LoVo (cell line): Measurements from ENCODE around the gene GNAZ.

Experiments used
- DNase-seq: peaks from one replicate; pipeline ENCODE4 v3.0.0-alpha.2; 2016; ENCODE audit warnings: low spot score

Gene GNAZ

DNA sequence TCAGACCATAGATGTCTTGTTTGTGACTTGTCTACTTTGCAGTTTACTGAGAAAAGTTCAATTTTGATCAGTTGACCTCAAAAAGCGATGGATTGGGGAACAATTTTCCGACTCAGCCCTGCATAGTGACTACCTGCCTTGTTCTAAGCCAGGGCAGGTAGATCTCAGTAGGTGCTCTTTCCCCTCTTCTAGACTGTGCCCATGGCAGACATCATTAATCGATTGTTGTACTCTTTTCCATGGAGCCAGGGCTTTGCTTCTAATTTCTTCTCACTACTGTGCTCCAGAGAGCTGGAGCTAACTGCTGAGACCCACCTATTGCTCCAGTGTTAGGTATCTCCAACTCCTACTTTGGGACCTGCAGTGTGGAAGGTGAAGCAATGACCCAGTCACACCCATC is 84.8 kb downstream of the GNAZ start:
- DNase-seq: no peak

DNA sequence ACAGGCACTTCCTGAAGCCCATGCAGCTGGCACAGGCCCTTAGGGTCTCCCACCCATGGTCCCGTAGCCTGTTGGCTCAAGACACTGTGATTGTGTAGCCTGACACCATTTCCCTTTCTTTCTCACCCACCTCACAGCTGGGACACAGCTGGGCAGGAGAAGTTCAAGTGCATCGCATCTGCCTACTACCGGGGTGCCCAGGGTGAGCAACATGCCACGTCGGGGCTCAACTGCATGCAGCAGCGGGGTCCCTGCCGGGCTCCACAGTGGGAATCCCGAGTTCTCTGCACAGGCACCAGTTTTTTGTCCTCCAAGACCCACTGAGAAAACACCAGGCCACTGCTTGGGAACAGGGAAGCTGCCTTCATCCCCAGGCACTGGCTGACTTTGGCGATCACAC is 85.5 kb downstream of the GNAZ start:
- DNase-seq: no peak

DNA sequence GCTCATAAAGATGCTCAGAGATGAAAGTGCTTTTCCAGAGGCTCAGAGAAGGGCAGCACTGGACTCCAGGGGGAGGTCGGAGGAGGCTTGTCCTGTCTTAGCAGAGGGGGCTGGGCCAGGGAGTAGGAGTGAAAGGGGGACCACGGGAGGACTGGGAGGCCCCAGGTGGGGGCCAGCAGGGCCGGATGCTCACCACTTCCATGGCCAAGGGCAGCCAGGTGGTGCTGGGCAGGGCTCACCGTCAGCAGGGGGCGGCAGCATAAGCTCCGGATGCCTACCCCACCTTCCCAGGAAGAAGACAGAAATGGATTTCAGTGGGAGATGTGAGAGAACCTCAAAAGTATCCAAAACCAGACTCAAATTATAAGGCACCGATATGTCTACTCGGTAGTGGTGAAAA is 86.0 kb downstream of the GNAZ start:
- DNase-seq: no peak

DNA sequence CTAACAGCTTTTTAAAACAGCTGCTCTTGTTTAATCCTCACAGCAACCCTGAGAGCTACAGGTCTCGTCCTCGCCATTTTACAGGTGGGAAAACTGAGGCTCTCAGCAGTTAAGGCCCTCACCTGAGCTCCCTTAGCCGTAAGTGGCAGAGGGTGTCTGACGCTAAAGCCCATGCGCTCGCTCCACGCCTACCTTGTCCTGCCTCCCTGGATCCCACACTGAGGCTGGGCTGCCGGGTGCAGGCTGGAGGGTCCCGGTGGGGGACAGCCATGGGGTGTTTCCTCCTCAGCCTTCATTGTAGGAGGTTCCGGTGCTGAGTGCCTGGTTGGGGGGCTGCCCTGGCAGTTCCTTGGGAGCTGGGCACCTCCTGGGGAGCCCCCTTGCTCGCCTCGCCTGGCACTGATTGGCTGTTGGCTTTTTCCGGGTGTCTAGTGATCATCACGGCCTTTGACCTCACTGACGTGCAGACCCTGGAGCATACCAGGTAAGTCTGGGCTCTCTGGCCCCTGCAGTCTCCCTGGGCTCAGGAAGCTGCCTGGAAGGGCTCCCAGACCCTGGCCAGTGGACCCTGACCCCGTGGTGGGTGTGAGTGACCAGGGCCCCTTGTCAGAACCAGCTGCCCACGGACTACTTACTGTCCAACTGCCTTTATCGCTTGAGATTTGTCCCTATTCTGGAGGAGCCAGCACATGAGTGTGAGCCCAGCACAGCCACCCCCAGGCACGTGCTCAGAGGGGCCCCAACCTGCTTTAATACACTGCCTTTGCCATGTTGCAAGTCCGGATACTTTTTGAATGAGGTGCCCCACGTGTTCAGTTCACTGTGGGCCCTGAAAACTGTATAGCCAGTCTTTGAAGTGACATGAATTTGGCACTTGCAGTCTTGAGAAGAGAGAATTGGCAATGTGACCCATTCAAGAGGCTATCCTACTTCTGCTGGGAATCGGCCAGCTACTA is 87.5 kb downstream of the GNAZ start:
- no peak for DNase-seq

DNA sequence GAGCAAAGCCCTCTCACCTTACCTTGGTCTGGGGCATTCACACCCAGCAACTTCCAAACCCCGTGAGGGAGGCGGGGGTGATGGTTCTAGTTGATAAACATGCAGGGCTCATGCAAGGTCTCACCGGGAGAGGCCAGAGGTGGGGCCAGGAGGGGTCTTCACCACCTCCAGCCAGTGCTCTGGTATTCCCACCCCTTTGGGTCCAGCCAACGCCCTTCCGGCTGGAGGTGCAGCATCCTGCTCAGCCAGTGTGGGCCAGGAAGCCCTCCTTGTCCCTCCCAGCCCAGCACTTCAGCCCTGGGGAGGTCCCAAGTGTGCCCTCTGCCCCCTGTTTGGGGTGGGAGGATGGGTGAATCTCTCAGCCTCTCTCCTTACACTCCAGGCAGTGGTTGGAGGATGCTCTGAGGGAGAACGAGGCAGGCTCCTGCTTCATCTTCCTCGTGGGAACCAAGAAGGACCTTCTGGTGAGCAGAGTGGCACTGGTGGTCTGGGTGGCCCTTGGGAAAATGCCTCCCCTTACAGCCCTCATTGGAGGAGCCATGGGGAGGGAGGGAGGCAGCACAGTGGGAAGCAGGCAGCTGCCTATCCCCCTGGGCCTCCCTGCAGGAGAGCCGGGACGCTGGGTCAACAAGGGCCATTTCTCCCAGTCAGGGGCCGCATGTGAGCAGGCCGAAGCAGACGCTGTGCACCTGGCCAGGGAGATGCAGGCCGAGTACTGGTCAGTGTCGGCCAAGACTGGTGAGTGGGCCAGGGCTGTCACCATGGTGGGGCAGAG is 88.4 kb downstream of the GNAZ start:
- no peak for DNase-seq

DNA sequence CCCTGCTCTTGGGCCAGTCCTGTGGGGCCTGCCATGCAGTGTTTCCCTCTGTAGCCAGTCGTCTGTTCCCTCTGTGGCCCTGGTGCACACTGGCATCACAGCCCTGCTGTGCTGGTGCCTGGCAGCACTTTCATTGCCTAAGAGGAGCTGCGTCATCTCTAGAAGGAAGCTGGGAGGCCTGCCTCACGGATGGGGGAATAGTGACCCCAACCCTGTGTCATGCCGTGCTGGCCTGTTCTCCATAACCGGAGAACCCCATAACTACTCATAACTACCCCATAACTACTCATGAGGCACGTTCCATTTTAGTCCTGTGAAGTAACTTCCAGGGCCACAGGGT is 88.9 kb downstream of the GNAZ start:
- DNase-seq: no peak

DNA sequence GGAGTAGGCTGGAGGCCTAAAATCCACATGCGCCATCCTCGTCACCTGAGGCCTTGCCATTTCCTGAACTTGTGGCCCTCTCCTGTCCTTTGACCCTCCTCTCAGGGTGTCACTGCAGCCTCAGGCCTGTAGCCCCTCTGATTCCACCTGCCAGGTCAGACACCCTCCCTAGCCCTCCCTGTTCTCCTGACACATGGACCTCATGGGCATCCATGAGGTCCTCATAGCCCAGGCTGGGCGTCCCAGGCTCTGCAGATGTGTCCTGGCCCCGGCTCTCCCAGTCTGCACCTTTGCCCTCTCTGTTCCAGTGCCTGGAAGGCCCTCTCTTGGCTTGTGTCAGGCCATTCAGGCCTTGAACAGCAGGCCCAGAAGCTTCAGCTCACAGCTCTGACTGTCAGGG is 90.7 kb downstream of the GNAZ start:
- DNase-seq: no peak

DNA sequence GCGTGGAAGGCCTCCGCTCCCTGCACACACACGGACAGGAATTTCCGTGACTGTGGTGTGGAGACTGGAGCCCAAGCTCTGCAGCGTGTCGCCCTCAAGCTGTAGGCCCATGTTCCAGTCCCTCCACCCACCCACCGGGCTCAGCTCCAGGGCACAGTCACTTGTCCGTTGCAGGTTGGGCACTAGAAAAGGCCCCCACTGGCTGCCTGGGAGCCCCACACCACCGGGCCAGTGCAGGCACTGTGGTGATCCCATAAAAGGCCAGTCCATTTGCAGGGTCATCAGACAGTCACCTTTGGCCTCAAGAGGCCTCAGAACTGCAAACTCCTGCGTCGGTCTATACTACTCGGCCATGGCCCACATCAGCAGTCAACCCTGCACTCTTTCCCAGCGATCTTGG is 91.3 kb downstream of the GNAZ start:
- no peak for DNase-seq

DNA sequence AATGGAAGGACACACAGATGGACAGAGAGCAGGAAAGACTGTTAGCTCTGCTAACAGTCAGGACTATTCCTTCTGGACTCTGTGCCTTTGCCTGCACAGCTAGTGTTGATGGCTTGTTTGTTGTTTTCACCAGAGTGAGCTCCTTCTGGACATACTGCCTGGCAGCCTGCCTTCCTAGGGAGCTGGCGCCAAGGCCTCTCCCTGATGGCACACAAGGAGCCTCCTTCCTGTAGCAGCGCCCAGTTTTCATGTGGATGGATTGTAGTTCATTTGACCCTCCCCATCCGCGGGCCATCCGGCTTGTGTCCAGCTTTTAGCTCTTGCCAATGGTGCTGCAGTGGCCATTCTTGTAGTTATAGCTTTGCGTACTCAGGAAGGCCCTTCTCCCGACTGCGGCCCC is 93.3 kb downstream of the GNAZ start:
- DNase-seq: no peak

DNA sequence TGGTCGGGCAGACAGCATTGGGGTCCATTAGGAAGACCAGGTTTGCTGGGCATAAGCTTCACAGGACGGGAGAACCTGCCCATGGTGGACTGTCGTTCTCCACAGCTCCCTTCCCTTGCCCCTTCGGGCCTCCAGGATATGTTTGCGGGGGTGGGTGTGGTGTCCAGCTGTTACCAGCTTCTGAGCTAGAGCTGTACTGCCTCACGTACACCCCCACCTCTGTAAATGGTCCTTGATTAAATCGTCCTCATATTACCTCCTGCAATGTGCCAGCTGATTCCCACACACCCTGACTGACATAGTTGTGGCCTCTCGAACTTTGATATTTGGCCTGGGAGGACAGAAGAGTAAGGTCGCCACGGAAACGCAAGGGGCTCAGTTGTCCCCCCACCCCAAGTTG is 93.8 kb downstream of the GNAZ start:
- no peak for DNase-seq

DNA sequence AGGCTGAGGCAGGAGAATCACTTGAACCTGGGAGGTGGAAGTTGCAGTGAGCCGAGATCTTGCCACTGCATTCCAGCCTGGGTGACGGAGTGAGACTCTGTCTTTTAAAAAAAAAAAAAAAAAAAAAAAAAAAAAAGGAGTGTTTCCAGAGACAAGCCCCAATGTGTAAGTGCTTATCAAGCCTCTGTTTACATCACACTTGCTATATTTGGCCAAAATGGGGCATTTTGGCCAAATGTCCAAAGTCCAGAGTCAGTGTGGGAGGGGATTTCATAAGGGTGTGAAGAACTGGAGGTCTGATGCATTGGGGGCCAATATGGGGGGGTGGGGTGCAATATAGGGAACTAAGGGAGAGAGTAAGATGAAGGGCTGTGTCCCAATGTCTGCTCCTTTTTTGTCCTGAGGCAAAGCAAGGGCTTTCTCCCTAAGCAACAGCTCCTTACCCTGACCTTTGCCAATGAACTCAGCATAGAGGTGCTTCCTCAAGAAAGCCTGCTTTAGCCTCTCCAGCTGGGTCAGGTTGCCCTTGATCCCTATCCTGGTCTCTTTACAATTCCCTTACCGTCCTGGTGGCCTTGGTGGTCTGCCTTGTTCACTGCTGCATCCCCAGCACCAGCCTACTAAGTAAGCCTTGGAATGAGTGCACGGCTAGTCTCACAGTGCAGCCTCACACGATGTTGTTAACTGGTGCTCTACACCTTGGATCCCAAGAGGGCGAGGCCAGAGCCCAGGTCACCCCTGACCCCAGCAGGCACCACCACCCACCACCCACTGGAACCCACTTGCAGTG is 95.9 kb downstream of the GNAZ start:
- DNase-seq: no peak

DNA sequence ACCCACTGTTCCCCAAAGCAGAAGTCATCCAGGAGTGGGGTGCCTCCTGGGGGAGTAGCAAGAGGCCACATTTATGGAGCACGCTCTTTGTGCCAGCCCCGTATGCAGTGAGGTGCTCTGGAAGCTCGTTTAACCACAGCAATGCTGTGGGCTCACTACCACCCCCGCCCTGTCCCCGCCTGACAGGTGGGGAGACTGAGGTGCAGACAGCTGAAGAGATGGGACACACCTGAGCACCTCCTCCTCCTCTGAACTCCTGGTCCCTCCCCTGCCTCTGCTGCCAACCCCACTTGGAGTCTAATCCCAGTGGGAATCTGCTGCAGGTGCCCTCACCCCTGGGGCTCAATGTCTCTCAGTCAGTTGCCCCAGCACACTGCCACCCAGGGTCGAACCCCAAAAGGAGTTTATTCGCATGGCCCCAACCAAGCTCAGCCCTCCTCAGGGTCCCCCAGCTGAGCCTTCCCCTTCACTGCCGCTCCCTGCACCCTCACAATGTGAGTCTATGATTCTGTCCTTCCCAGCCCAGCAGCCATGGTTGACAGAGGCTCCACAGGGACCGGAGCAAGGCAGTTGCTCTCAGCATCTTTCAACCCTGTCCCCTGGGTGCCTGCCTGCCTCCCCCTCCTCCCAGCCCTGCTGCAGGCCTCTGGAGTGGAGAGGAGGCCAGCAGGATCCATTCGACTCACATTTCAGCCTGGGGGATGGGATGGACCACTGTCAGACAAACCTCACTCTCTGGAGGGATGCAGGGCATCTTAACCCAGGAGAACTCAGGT is 96.7 kb downstream of the GNAZ start:
- no peak for DNase-seq

DNA sequence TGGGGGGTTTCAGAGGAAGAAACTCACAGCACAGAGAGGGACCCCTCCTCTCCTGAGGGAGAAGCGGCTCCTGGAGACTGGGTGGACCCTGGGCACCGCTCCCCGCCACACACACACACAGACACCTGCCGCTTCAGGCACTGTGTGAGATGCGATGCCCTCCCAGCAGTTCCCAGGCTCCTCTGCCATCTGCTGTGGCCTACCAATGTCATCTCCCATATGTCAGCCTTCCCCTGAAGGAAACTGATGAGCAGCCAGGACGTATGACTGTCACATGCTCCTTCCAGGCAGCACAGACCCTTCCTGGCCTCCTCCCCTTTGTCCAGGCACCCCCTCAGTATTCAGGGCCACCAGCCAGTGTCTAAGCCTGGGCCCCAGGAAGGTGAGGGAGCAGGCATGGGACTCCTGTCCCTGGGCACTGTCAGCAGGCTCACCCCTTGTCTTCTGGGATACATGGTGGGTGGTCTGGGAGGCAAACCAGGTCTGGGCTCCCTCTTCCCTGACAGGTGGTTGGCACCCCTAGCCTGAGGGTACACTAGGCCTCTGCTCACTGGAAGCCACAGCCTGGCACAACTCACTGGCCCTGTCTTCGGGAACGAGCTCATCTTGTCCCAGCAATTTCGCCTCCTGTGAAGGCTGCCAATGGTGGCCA is 98.2 kb downstream of the GNAZ start:
- DNase-seq: no peak

DNA sequence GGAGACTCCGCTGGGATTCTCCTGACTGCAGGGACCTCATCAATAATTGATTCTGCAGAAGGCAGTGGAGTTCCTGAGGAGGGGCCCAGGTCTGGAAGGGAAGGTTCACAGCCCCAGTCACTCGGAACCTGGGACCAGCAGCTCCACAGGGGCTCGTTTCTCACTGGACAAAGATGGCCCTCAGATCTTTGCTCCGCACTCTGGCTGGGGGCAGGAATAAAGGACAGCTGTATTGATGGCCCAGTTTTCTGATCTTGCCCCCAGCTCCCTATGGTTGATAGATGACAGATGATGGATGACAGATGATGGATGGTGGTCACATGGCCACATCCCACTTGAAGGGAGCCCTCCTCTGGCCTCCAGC is 98.7 kb downstream of the GNAZ start:
- DNase-seq: no peak
